ENCODE results near the gene PWP2.
"Not testable (repeated sequence)": the region's sequence is repeated elsewhere in the genome, so short reads cannot be mapped to it uniquely, and the experiment has no call there.

Gene PWP2

DNA sequence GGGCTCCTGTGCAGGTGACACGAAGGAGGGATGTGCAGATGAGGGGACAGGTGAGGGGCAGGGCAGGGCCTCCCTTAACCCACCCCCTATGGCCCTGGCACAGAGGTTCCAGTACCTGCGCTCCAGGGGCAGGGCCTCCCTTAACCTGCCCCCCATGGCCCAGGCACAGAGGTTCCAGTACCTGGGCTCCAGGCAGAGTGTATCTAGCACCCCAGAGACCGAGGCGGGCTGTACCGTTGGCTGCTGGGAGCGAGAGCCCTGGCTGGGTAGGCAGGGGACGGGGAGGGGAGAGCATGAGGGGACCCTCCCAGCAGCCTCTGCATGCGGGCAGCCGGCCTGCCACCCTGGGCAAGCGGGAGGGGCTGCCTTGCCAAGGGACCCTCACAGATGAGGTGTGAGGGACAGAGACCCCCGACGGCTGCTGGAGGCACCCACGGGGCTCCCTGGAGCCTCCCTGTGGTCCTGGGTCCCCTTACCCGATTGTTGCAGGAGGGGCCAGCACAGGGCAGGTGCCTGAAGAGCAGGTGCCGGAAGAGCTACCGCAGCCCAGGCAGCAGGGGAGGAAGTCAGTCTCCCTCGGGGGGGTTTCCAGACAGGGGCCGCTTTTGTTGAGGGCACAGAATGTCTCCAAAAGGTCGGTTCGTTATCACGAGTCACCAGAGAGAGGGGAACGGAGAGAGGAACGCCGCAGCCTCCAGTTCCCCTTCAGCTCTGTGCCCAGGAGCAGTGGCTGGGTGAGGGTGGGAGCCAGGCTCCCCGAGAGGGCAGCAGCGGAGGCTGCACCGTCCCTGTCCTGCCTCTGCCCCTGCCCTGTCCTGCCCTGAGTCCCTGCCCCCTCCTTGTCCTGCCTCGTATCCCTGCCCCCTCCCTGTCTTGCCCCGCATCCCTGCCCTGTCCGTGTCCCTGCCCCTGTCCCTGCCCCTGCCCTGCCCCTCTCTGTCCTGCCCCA, 52.4 kb downstream of the PWP2 start:
- H3K36me3 Mint-ChIP-seq (ENCODE audit: low read depth); H3K4me3 Mint-ChIP-seq; H3K9me3 Mint-ChIP-seq; H3K4me1 Mint-ChIP-seq (ENCODE audit: low read depth); H3K27ac Mint-ChIP-seq; H3K27me3 Mint-ChIP-seq (ENCODE audit: low read depth): not testable (repeated sequence)

DNA sequence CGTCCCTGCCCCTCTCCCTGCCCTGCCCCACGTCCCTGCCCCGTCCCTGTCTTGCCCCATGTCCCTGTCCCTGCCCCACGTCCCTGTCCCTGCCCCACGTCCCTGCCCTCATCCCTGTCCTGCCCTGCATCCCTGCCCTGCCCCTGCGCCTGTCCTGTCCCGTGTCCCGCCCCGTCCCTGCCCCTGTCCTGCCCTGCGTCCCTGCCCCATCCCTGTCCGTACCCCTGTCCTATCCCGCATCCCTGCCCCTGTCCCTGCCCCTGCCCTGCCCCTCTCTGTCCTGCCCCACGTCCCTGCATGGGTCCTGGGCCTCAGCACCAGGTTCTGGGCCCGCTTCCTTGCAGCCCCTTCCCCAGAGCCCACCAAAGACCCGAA, 53.1 kb downstream of the PWP2 start:
- not testable (repeated sequence) for H3K27ac Mint-ChIP-seq; H3K4me3 Mint-ChIP-seq; H3K27me3 Mint-ChIP-seq (ENCODE audit: low read depth); H3K9me3 Mint-ChIP-seq; H3K36me3 Mint-ChIP-seq (ENCODE audit: low read depth); H3K4me1 Mint-ChIP-seq (ENCODE audit: low read depth)

DNA sequence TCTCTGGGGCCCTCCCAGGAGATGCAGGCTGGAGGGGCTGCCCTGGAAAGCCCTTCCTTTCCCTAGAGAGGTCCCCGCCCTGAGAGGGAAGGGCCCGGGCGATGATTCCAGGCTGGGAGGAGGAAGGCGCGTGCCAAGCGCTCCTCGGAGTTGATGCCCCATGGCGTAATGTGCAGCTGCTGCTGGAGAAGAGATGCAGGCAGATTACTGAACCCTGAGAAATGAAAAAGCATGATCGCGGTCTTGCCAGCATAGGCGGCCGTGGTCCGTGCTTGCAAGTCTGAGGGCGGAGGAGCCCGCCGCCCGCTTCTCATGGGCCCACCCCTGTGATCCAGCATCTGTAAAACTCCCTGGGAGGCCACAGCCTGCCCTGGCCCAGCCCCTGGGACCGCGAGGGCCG, 53.6 kb downstream of the PWP2 start:
- not testable (repeated sequence) for H3K4me1 Mint-ChIP-seq (ENCODE audit: low read depth); H3K27me3 Mint-ChIP-seq (ENCODE audit: low read depth); H3K9me3 Mint-ChIP-seq; H3K4me3 Mint-ChIP-seq; H3K36me3 Mint-ChIP-seq (ENCODE audit: low read depth); H3K27ac Mint-ChIP-seq

- not testable (repeated sequence) for H3K36me3 Mint-ChIP-seq (ENCODE audit: low read depth); H3K9me3 Mint-ChIP-seq; H3K27ac Mint-ChIP-seq; H3K27me3 Mint-ChIP-seq (ENCODE audit: low read depth); H3K4me1 Mint-ChIP-seq (ENCODE audit: low read depth); H3K4me3 Mint-ChIP-seq
These were observed 56.0 kb downstream of the PWP2 start for GRCh38 chr21:44163167-44163653.

DNA sequence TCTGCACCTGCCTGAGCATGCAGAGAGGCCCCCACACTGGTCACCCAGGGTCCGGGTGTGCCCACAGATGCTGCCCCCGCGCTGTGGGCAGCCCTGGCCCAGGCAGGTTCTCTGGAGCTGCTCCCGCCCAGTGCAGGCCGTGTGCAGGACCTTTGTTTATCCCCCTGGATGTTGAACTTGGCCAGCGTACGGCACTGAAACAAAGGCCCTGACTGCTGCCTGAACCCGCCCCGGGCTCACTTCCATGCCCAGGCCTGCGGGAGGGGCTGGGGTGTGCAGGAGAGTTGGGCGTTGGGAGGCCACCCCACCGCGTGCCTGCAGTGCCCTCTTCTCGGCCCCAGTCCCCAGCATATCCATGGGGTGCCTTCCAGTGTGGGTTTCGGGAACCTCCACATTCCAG, 58.7 kb downstream of the PWP2 start:
- not testable (repeated sequence) for H3K27me3 Mint-ChIP-seq (ENCODE audit: low read depth); H3K9me3 Mint-ChIP-seq; H3K4me3 Mint-ChIP-seq; H3K4me1 Mint-ChIP-seq (ENCODE audit: low read depth); H3K27ac Mint-ChIP-seq; H3K36me3 Mint-ChIP-seq (ENCODE audit: low read depth)

- H3K4me3 Mint-ChIP-seq; H3K27me3 Mint-ChIP-seq (ENCODE audit: low read depth); H3K27ac Mint-ChIP-seq; H3K9me3 Mint-ChIP-seq; H3K36me3 Mint-ChIP-seq (ENCODE audit: low read depth); H3K4me1 Mint-ChIP-seq (ENCODE audit: low read depth): not testable (repeated sequence)
These were observed 60.3 kb downstream of the PWP2 start for GRCh38 chr21:44167527-44167926.

GRCh38 chr21:44170326-44170725, 63.1 kb downstream of the PWP2 start:
- H3K27me3 Mint-ChIP-seq (ENCODE audit: low read depth); H3K9me3 Mint-ChIP-seq; H3K27ac Mint-ChIP-seq; H3K4me1 Mint-ChIP-seq (ENCODE audit: low read depth); H3K4me3 Mint-ChIP-seq; H3K36me3 Mint-ChIP-seq (ENCODE audit: low read depth): not testable (repeated sequence)

DNA sequence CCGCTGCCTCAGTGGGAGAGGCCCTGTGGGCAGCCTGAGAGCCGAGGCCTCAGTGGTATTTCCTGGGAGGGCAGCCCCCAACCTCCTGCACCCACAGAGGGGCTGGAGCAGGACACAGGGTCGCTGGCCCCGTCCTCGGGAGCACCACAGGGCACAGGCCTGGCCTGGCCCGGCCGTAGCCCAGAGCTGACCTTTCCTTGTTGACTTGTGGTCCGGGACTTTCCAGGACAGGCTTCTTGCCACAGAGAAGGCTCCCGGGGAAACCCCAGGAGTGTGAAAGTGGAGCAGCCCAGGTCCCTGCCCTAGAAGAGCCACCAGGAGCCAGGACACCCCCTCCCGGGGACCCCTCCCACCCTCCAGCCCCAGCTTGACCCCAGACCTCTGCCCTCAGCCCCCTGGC, 63.7 kb downstream of the PWP2 start:
- H3K27me3 Mint-ChIP-seq (ENCODE audit: low read depth); H3K4me3 Mint-ChIP-seq; H3K27ac Mint-ChIP-seq; H3K9me3 Mint-ChIP-seq; H3K36me3 Mint-ChIP-seq (ENCODE audit: low read depth); H3K4me1 Mint-ChIP-seq (ENCODE audit: low read depth): not testable (repeated sequence)

GRCh38 chr21:44171962-44172572, 64.9 kb downstream of the PWP2 start:
- not testable (repeated sequence) for H3K9me3 Mint-ChIP-seq; H3K36me3 Mint-ChIP-seq (ENCODE audit: low read depth); H3K4me3 Mint-ChIP-seq

GRCh38 chr21:44172741-44173140, 65.5 kb downstream of the PWP2 start:
- not testable (repeated sequence) for H3K4me1 Mint-ChIP-seq (ENCODE audit: low read depth); H3K27ac Mint-ChIP-seq; H3K4me3 Mint-ChIP-seq; H3K27me3 Mint-ChIP-seq (ENCODE audit: low read depth); H3K9me3 Mint-ChIP-seq; H3K36me3 Mint-ChIP-seq (ENCODE audit: low read depth)

More at GRCh38 chr21:44171962-44172572, 64.9 kb downstream of the PWP2 start:
- not testable (repeated sequence) for H3K27me3 Mint-ChIP-seq (ENCODE audit: low read depth); H3K4me1 Mint-ChIP-seq (ENCODE audit: low read depth); H3K27ac Mint-ChIP-seq

DNA sequence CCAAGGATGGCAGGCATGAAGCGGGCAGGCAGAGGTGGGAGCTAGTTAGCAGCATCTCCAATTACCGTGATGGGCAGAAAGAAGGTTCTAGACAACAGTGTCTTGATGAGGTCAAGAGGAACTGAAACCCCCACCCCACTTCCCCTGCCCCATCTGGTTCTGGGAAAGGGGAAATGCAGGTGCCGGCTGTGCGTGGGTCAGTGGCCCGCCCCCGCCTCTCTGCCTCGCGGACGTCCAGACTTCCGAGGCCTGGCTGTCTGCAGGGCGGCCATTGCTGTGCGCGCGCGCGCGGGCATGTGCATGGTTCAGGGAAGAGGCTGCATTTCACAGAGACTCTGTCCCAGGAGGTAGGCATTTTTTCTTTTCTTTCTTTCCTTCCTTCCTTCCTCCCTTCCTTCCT, 68.0 kb downstream of the PWP2 start:
- not testable (repeated sequence) for H3K9me3 Mint-ChIP-seq; H3K36me3 Mint-ChIP-seq (ENCODE audit: low read depth); H3K4me3 Mint-ChIP-seq; H3K4me1 Mint-ChIP-seq (ENCODE audit: low read depth); H3K27me3 Mint-ChIP-seq (ENCODE audit: low read depth); H3K27ac Mint-ChIP-seq

DNA sequence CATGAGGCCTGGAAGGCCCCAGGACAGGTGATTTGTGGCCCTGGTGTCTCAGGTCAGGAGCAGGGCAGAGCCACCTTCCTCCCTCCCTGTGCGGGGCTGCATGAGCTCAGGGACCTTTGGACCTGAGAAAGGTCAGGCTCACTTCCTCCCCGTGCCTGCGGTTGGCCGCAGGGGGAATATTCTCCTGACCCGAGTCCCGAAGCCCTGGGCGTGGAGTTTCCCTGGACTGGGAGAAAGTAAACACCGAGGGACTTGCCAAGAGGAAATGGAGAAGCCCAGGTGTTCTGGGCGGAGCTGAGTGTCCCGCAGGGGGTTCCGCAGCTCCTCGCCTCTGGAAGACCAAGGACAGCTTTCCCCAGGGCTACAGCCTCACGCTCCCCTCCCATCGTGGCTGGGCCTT, 68.9 kb downstream of the PWP2 start:
- H3K9me3 Mint-ChIP-seq; H3K36me3 Mint-ChIP-seq (ENCODE audit: low read depth); H3K4me1 Mint-ChIP-seq (ENCODE audit: low read depth); H3K27ac Mint-ChIP-seq; H3K27me3 Mint-ChIP-seq (ENCODE audit: low read depth); H3K4me3 Mint-ChIP-seq: not testable (repeated sequence)
